Activated naive CD8-positive, alpha-beta T cell (primary cell): Measurements from ENCODE around the gene STXBP2.

ENCODE experiments used
- H3K27ac Mint-ChIP-seq: one replicate; pipeline ENCODE4 v1.8.0; 2021; ENCODE audit warnings: mixed read lengths
- H3K27me3 Mint-ChIP-seq: one replicate; pipeline ENCODE4 v1.8.0; 2021; ENCODE audit warnings: mixed read lengths
- H3K36me3 Mint-ChIP-seq: one replicate; pipeline ENCODE4 v1.8.0; 2021; ENCODE audit warnings: mixed read lengths
- H3K4me1 Mint-ChIP-seq: one replicate; pipeline ENCODE4 v1.8.0; 2021; ENCODE audit warnings: low read depth, mixed read lengths
- H3K4me3 Mint-ChIP-seq: one replicate; pipeline ENCODE4 v1.8.0; 2021; ENCODE audit warnings: mild to moderate bottlenecking, mixed read lengths
- H3K9me3 Mint-ChIP-seq: one replicate; pipeline ENCODE4 v1.8.0; 2021; ENCODE audit warnings: low read depth, mixed read lengths

Gene STXBP2

DNA sequence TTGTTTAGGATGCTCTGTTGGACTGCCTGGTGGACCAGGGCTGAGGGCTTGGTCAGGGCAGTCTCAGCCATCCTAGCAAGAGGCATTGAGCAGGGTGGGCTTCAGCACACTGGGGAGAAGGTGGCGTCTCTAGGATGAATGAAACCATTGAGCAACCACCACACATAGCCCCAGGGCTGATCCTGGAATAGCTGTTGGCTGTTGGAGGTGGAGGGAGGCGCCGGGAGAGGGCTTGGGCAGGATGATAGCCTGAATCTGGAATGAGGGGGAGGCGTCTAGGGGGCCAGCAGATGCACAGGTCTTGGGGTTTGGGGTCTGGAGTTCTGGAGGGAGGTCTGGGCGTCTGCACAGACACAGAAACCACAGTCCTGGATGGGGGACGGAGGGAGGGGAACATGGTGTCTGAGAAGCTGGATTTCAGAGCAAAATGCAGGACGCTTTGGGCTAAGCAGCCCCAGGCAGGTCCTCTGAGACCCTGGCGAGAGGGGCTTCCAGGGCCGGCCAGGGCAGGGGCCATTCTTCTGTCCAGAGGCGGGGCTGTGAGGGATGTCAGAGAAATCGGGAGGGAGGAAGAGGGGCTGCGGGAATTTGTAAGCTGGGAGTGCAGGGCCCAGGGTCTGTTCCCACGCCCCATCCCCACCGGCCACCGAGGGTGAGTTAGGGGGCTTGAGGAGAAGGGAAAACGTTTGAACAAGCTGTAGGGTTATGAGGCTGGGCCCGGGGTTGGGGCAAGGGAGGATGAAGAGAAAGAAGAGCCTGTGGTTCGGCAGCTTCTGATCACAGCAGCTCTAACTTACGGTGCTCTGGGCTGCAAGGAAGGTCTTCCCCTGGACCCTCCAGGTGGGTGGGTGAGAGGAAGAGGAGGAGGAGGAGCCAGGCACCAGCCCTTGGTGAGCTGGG, 48.9 kb downstream of the STXBP2 start:
- Mint-ChIP-seq H3K9me3 (no peaks in the 10 kb centered on the region), H3K36me3 (no peaks in the 10 kb centered on the region), H3K27me3 (no peaks in the 10 kb centered on the region), H3K27ac (peak overlapping the region; percentile 61), H3K4me1 (peaks cover 13% of the 10 kb centered on the region), H3K4me3 (no peak overlapping the region)

DNA sequence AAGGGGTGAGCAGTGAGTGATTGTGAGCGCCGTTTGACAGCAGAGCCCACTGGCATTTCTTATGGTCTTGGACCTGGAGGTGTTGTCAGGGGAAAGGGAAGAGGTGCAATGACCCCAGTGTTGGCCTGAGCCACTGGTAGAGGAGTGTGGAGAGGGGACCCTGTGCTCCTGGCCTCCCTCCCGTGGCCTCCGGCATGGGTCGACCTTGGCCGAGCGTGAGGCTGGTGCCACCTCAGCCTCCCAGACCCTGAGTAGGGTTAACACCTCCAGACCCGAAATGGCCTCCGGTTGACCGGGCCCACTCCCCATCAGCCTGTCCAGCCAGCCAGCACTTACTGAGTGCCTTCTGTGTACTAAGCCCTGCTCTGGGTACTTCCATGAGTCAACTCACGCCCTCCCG, 50.3 kb downstream of the STXBP2 start:
- Mint-ChIP-seq H3K27me3 (no peaks in the 10 kb centered on the region), H3K4me1 (peaks cover 9% of the 10 kb centered on the region), H3K4me3 (no peak overlapping the region), H3K36me3 (no peaks in the 10 kb centered on the region), H3K27ac (no peak overlapping the region), H3K9me3 (no peaks in the 10 kb centered on the region)

DNA sequence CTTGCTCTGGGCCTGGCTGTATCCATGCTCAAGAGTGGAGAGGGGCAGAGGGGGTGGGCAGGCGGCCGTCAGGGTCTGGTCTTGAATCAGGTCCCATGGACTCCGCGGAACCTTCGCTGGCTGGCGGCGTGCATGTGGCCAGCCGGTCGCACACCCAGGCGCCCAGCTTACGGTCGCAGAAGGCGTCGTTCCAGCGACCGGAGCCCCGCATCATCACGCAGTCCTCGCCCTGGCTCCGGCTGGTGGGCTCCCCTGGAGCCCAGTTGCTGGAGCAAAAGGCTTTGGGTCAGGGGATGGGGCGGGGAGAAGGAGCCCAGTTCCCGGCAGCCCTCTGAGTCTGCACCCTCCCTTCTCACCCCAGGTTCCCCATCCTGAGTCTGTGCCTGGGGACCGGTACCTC, 52.3 kb downstream of the STXBP2 start:
- peaks cover 6% of the 10 kb centered on the region for H3K4me1 Mint-ChIP-seq
- H3K27me3 Mint-ChIP-seq, result no peaks in the 10 kb centered on the region
- H3K9me3 Mint-ChIP-seq, result no peaks in the 10 kb centered on the region
- H3K4me3 Mint-ChIP-seq, result no peak overlapping the region
- H3K27ac Mint-ChIP-seq, result no peak overlapping the region
- H3K36me3 Mint-ChIP-seq, result no peaks in the 10 kb centered on the region

GRCh38 chr19:7690779-7691258, 53.9 kb downstream of the STXBP2 start:
- H3K27me3 Mint-ChIP-seq, result no peaks in the 10 kb centered on the region
- no peak overlapping the region for H3K27ac Mint-ChIP-seq
- no peaks in the 10 kb centered on the region for H3K36me3 Mint-ChIP-seq
- no peak overlapping the region for H3K4me3 Mint-ChIP-seq
- H3K4me1 Mint-ChIP-seq, result peaks cover 5% of the 10 kb centered on the region
- H3K9me3 Mint-ChIP-seq, result no peaks in the 10 kb centered on the region

DNA sequence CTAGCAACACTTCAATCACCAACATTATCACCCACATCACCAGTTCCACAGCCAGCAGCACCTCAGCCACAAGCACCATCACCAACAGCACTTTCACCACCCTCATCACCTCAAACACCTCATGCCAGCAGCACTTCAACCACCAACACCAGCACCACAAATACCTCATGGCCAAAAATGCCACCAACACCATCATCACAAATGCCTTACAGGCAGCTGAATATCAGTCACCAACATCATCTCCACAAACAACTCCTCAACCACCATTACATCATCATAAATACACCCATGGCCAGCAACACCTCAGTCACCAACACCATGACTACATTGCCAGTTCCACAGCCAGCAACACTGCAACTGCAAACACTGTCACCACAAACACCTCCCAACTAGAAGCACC, 54.6 kb downstream of the STXBP2 start:
- Mint-ChIP-seq H3K4me3 (no peak overlapping the region), H3K36me3 (no peaks in the 10 kb centered on the region), H3K4me1 (peaks cover 5% of the 10 kb centered on the region), H3K27me3 (no peaks in the 10 kb centered on the region), H3K9me3 (no peaks in the 10 kb centered on the region), H3K27ac (no peak overlapping the region)

DNA sequence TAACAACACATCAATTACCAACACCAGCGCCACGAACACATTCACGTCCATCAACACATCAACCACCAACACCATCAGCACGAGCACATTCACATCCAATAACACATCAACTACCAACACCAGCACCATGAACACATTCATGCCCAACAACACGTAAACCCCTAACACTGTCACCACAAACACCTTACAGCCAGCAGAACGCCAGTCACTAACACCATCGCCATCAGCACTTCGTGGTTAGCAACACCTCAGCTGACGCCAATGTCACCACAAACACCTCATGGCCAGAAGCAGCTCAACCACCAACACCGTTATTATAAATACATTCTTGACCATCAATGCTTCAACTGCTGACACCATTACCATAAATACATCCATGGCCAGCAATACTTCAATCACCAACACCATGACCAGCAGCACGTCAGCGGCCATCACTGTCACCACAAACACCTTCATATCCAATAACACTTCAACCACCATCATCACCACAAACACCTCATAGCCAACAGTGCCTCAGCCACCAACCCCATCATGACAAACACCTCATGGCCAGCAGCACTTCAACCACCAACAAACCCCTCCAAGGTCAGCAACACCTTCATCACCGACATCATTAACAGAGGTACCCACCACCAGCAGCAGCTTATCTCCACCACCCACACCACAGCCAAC, 55.6 kb downstream of the STXBP2 start:
- H3K27ac Mint-ChIP-seq, result no peak overlapping the region
- H3K4me1 Mint-ChIP-seq, result peaks cover 5% of the 10 kb centered on the region
- no peaks in the 10 kb centered on the region for H3K9me3 Mint-ChIP-seq
- H3K4me3 Mint-ChIP-seq, result no peak overlapping the region
- no peaks in the 10 kb centered on the region for H3K36me3 Mint-ChIP-seq
- no peaks in the 10 kb centered on the region for H3K27me3 Mint-ChIP-seq

GRCh38 chr19:7694499-7694898, 57.6 kb downstream of the STXBP2 start:
- Mint-ChIP-seq H3K36me3 (no peaks in the 10 kb centered on the region), H3K4me3 (no peak overlapping the region), H3K4me1 (peaks cover 13% of the 10 kb centered on the region), H3K9me3 (no peaks in the 10 kb centered on the region), H3K27me3 (no peaks in the 10 kb centered on the region), H3K27ac (no peak overlapping the region)
